IMR-90 (cell line): ENCODE measurements around the gene CIDEC. TPM values are rescaled to one million over a fixed set of nuclear protein-coding genes. Genes with fewer than 3 reads are reported as not detected.

ENCODE experiments used
- ATAC-seq: fragments of 200-7000 bp; cut with Tn5 transposase; 2 replicates; pipeline ENCODE4 v1.9.1; 2020; ENCODE audit warnings: low read depth, mild to moderate bottlenecking, moderate library complexity
- BruUV-seq: library from RNA; stranded (reverse); fragments of 400-500 nt; replicated peaks from 2 replicates; lab custom pipeline; 2021; lab: Mats Ljungman, UMichigan
- CTCF ChIA-PET: fragments of 300-600 bp; formaldehyde crosslinking; extraction: SDS; loops from one replicate; lab custom pipeline; 2021; ENCODE audit warnings: antibody characterized with exemption; lab: Yijun Ruan, JAX
- POLR2A ChIA-PET: fragments of 300-600 bp; sonication (Branson Sonifier 250); formaldehyde crosslinking; loops from one replicate; lab custom pipeline; 2022; ENCODE audit warnings: antibody characterized with exemption; ENCODE audit not compliant: unreplicated experiment; lab: Charles Lee
- DNase-seq: peaks from one replicate; pipeline ENCODE4 v3.0.0; 2013
- H2AFZ ChIP-seq: replicated peaks from 2 replicates; pipeline ENCODE3; 2013; ENCODE audit warnings: low read length, mild to moderate bottlenecking; ENCODE audit not compliant: poor library complexity
- H2AK5ac ChIP-seq: 2 replicates; pipeline ENCODE4 v1.6.1; 2013; ENCODE audit warnings: low read depth, low read length, inconsistent platforms
- H2AK9ac ChIP-seq: replicated peaks from 2 replicates; pipeline ENCODE3; 2013; ENCODE audit warnings: mild to moderate bottlenecking, low read depth, low read length, moderate library complexity; ENCODE audit not compliant: poor library complexity
- H2BK120ac ChIP-seq: 2 replicates; pipeline ENCODE4 v1.6.1; 2013; ENCODE audit warnings: low read depth, low read length, inconsistent platforms
- H2BK15ac ChIP-seq: 3 replicates; pipeline ENCODE4 v1.6.1; 2013; ENCODE audit warnings: low read depth, low read length, inconsistent platforms
- H2BK20ac ChIP-seq: 2 replicates; pipeline ENCODE4 v1.6.1; 2013; ENCODE audit warnings: low read depth, mild to moderate bottlenecking, inconsistent platforms, low read length, moderate library complexity
- H2BK5ac ChIP-seq: 2 replicates; pipeline ENCODE4 v1.6.1; 2013; ENCODE audit warnings: mild to moderate bottlenecking, low read depth, low read length, inconsistent platforms; ENCODE audit not compliant: poor library complexity, severe bottlenecking
- H3K14ac ChIP-seq: replicated peaks from 2 replicates; pipeline ENCODE4 v1.6.1; 2013; ENCODE audit warnings: low read depth, low read length, inconsistent platforms
- H3K18ac ChIP-seq: 2 replicates; pipeline ENCODE4 v1.6.1; 2013; ENCODE audit warnings: low read depth, low read length, control low read depth
- H3K23ac ChIP-seq: 2 replicates; pipeline ENCODE4 v1.6.1; 2013; ENCODE audit warnings: low read depth, low read length, inconsistent platforms
- H3K27ac ChIP-seq: 2 replicates; pipeline ENCODE4 v1.5.1; 2013; ENCODE audit warnings: mild to moderate bottlenecking, control low read depth, low read length; ENCODE audit not compliant: insufficient read depth
- H3K27me3 ChIP-seq: 2 replicates; pipeline ENCODE4 v1.6.1; 2013; ENCODE audit warnings: low read length; ENCODE audit not compliant: control insufficient read depth, insufficient read depth
- H3K36me3 ChIP-seq: 2 replicates; pipeline ENCODE4 v1.6.1; 2013; ENCODE audit warnings: low read length, mixed read lengths; ENCODE audit not compliant: control insufficient read depth, insufficient read depth
- H3K4ac ChIP-seq: 2 replicates; pipeline ENCODE4 v1.6.1; 2013; ENCODE audit warnings: low read depth, low read length, inconsistent platforms
- H3K4me1 ChIP-seq: 2 replicates; pipeline ENCODE4 v1.6.1; 2013; ENCODE audit warnings: low read length, mixed read lengths; ENCODE audit not compliant: control insufficient read depth, insufficient read depth
- H3K4me2 ChIP-seq: 2 replicates; pipeline ENCODE4 v1.6.1; 2013; ENCODE audit warnings: low read depth, mild to moderate bottlenecking, control low read depth, low read length, moderate library complexity
- H3K4me3 ChIP-seq: 2 replicates; pipeline ENCODE4 v1.5.1; 2013; ENCODE audit warnings: low read depth, mild to moderate bottlenecking, control low read depth, low read length, moderate library complexity; ENCODE audit not compliant: insufficient read depth
- H3K56ac ChIP-seq: 2 replicates; pipeline ENCODE4 v1.6.1; 2013; ENCODE audit warnings: low read length, inconsistent platforms; ENCODE audit not compliant: insufficient read depth; ENCODE audit errors: extremely low read depth
- H3K79me1 ChIP-seq, 2 experiments: 2 replicates each; pipeline ENCODE4 v1.6.1; 2013; ENCODE audit warnings: low read length in 2 of 2, inconsistent platforms in 1 of 2, low read depth in 1 of 2
- H3K9ac ChIP-seq: 2 replicates; pipeline ENCODE4 v1.6.1; 2013; ENCODE audit warnings: low read depth, low read length, control low read depth
- H3K9me1 ChIP-seq: 2 replicates; pipeline ENCODE4 v1.6.1; 2013; ENCODE audit warnings: low read length, inconsistent platforms; ENCODE audit not compliant: insufficient read depth
- H3K9me3 ChIP-seq: 2 replicates; pipeline ENCODE4 v1.6.1; 2013; ENCODE audit warnings: low read length; ENCODE audit not compliant: control insufficient read depth, insufficient read depth
- H4K20me1 ChIP-seq: 2 replicates; pipeline ENCODE4 v1.6.1; 2013; ENCODE audit warnings: low read length, inconsistent platforms; ENCODE audit not compliant: insufficient read depth
- H4K5ac ChIP-seq: 2 replicates; pipeline ENCODE4 v1.6.1; 2013; ENCODE audit warnings: mild to moderate bottlenecking, low read depth, low read length, control low read depth
- H4K8ac ChIP-seq, 2 experiments: 2 replicates each; pipeline ENCODE4 v1.6.1; 2013; ENCODE audit warnings: low read depth in 2 of 2, low read length in 2 of 2, control low read depth in 1 of 2, inconsistent platforms in 1 of 2
- H4K91ac ChIP-seq: 2 replicates; pipeline ENCODE4 v1.6.1; 2013; ENCODE audit warnings: low read depth, low read length, inconsistent platforms; ENCODE audit not compliant: insufficient read depth
- BHLHE40 ChIP-seq: fragments of 150-350 bp; IDR thresholded peaks from 2 replicates; pipeline ENCODE4 v1.6.1; 2016; ENCODE audit warnings: mild to moderate bottlenecking, low read depth, low read length
- CEBPB ChIP-seq: IDR thresholded peaks from 2 replicates; pipeline ENCODE4 v1.6.1; 2012; ENCODE audit warnings: low read depth, low read length, improper control_type of control experiment
- CHD1 ChIP-seq: IDR thresholded peaks from 2 replicates; pipeline ENCODE4 v1.6.1; 2012; ENCODE audit warnings: low read depth, low read length, improper control_type of control experiment
- CTCF ChIP-seq: conservative IDR thresholded peaks from 2 replicates; pipeline ENCODE4 v1.5.1; 2012; ENCODE audit warnings: mild to moderate bottlenecking, low read depth, low read length, improper control_type of control experiment
- FOS ChIP-seq: fragments of 150-350 bp; IDR thresholded peaks from 2 replicates; pipeline ENCODE4 v1.6.1; 2016; ENCODE audit warnings: low read depth, low read length
- MAFK ChIP-seq: IDR thresholded peaks from 2 replicates; pipeline ENCODE4 v1.6.1; 2012; ENCODE audit warnings: low read depth, low read length, improper control_type of control experiment
- MAZ ChIP-seq: IDR thresholded peaks from 2 replicates; pipeline ENCODE4 v1.6.1; 2012; ENCODE audit warnings: low read depth, mild to moderate bottlenecking, low read length, improper control_type of control experiment, moderate library complexity, borderline replicate concordance
- MXI1 ChIP-seq: IDR thresholded peaks from 2 replicates; pipeline ENCODE4 v1.6.1; 2012; ENCODE audit warnings: low read depth, mild to moderate bottlenecking, low read length, moderate library complexity, borderline replicate concordance
- NFE2L2 ChIP-seq: fragments of 150-350 bp; IDR thresholded peaks from 2 replicates; pipeline ENCODE4 v1.6.1; 2016; ENCODE audit warnings: low read depth, mild to moderate bottlenecking, low read length
- POLR2A ChIP-seq: IDR thresholded peaks from 2 replicates; pipeline ENCODE4 v1.6.1; 2012; ENCODE audit warnings: mild to moderate bottlenecking, low read depth, low read length
- RAD21 ChIP-seq: IDR thresholded peaks from 2 replicates; pipeline ENCODE4 v1.6.1; 2012; ENCODE audit warnings: low read length, improper control_type of control experiment
- RCOR1 ChIP-seq: IDR thresholded peaks from 2 replicates; pipeline ENCODE4 v1.6.1; 2012; ENCODE audit warnings: mild to moderate bottlenecking, low read length, improper control_type of control experiment; ENCODE audit not compliant: insufficient replicate concordance
- RFX5 ChIP-seq: IDR thresholded peaks from 2 replicates; pipeline ENCODE4 v1.8.0; 2012; ENCODE audit warnings: low read depth, mild to moderate bottlenecking, low read length, moderate library complexity
- SMC3 ChIP-seq: fragments of 150-350 bp; IDR thresholded peaks from 2 replicates; pipeline ENCODE4 v1.6.1; 2016; ENCODE audit warnings: low read depth, mild to moderate bottlenecking, antibody characterized with exemption, low read length, moderate library complexity
- USF2 ChIP-seq: fragments of 150-350 bp; IDR thresholded peaks from 2 replicates; pipeline ENCODE4 v1.6.1; 2017; ENCODE audit warnings: mild to moderate bottlenecking, antibody characterized with exemption, low read length, low read depth
- WGBS, 2 experiments: methylation state at CpG; one replicate each; pipeline versions ENCODE4 v1.1.5 to v1.1.7; 2013; ENCODE audit warnings: missing lambda C conversion rate in 2 of 2; ENCODE audit not compliant: insufficient read length in 1 of 2; ENCODE audit errors: extremely low coverage in 2 of 2; 5-methylcytosine and 5-hydroxymethylcytosine counted together
- dilution Hi-C: fragments of 300-500 bp; cut with HindIII; formaldehyde crosslinking; loops from one replicate; pipeline ENCODE4 v1.14.3; 2018; ENCODE audit warnings: low sequenced_read_pairs; ENCODE audit not compliant: unreplicated experiment
- in situ Hi-C: fragments of 300-500 bp; cut with MboI; formaldehyde crosslinking; loops from 3 replicates; pipeline ENCODE4 v1.14.3; 2019; ENCODE audit warnings: low sequenced_read_pairs, inconsistent platforms, mixed read lengths
- intact Hi-C: fragments of 100-400 bp; cut with micrococcal nuclease; formaldehyde crosslinking; loops from 2 replicates; pipeline ENCODE4 v1.10.0; 2022
- polyA plus RNA-seq, 3 experiments: library from polyadenylated mRNA; depleted of rRNA; stranded (reverse); fragments of >200 nt; gene quantifications; 2 replicates each; pipeline ENCODE4 v1.2.3, GENCODE V29; 2012; ENCODE audit warnings: low replicate concordance in 1 of 3
- total RNA-seq: library from RNA; depleted of rRNA; stranded (reverse); fragments of >200 nt; gene quantifications from 2 replicates; pipeline ENCODE4 v1.2.3, GENCODE V29; 2012

The CIDEC gene
- total and polyA plus RNA-seq, 2 of the 4 experiments (the other 2 are of a cell fraction): 0.09 TPM; not detected in 1

GRCh38 chr3:9899289-9899791 is 19.3 kb upstream of the CIDEC start:
- Histone ChIP-seq H2AFZ (no peak overlapping the region), H3K4me2 (no peak overlapping the region), H4K5ac (no peak overlapping the region), H2AK5ac (no peak overlapping the region), H3K4ac (no peak overlapping the region), H4K20me1 (peaks cover 2% of the 10 kb centered on the region; the same call in 1 of the 2 replicates), H3K56ac (no peak overlapping the region), H4K91ac (no peak overlapping the region), H3K9me3 (no peaks in the 10 kb centered on the region), H3K14ac (no peak overlapping the region), H3K23ac (no peak overlapping the region), H3K9ac (no peak overlapping the region), H3K27me3 (no peaks in the 10 kb centered on the region), H3K9me1 (peaks cover 21% of the 10 kb centered on the region), H2AK9ac (no peak overlapping the region), H2BK15ac (no peak overlapping the region), H3K79me1 (peaks cover 10 to 45% of the 10 kb centered on the region in 2 experiments), H4K8ac (no peak overlapping the region), H2BK5ac (no peak overlapping the region), H2BK20ac (no peak overlapping the region), H3K18ac (no peak overlapping the region), H3K27ac (no peak overlapping the region), H3K4me3 (no peak overlapping the region), H3K36me3 (peaks cover 2% of the 10 kb centered on the region), H2BK120ac (no peak overlapping the region), H3K4me1 (peaks cover 11% of the 10 kb centered on the region)
- CTCF ChIA-PET: no interaction called here
- POLR2A ChIA-PET: interaction anchor here (0.7 kb wide), 1 partner anchor 13 kb away, joined by 5 read pairs; no protein-coding TSS in a partner anchor
- intact Hi-C loops: no loop called here
- in situ Hi-C loops: no loop called here
- WGBS, 2 experiments: 69% methylated on average over 3 of the region's 3 CpGs; no CpG with 5 or more reads in 1 of the 2 experiments
- no peak for DNase-seq
- no TSS peak for BruUV-seq
- TF ChIP-seq RFX5 (no peak), CHD1 (no peak), POLR2A (no peak), NFE2L2 (no peak), RCOR1 (no peak), BHLHE40 (no peak), MXI1 (no peak), SMC3 (no peak), MAFK (no peak), RAD21 (no peak), USF2 (no peak), FOS (no peak), CEBPB (no peak), CTCF (no peak), MAZ (no peak)
- dilution Hi-C loops: no loop called here
- ATAC-seq: no peak
